Measurements from ENCODE around the gene FOLR2.

DNA sequence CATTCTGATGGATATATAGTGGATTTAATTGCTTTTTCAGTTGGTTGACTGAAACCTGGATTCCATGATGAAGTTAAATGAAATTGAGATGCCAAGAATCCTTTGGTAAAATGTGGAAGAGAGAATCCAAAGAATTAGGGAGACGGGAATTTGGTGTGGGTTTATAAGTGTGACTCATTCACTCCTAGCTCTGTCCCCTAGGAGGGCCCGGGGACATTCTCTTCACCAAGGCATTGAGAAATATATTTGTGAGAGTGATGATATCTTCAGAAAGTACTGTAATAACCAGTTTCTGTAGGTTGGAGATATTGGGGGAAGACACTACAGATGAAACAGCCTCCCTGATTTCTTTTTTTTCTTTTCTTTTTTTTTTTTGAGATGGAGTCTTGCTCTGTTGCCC lies 41.0 kb downstream of the FOLR2 start:
- TF ChIP-seq EZH2phosphoT487 (IDR thresholded peaks at IDR 0.05; ENCODE audit: low read length) (no peak), EZH2 (optimal IDR thresholded peaks at IDR 0.05; ENCODE audit: low read depth, low read length) (no peak)
- TF ChIP-seq, protein P1, sequence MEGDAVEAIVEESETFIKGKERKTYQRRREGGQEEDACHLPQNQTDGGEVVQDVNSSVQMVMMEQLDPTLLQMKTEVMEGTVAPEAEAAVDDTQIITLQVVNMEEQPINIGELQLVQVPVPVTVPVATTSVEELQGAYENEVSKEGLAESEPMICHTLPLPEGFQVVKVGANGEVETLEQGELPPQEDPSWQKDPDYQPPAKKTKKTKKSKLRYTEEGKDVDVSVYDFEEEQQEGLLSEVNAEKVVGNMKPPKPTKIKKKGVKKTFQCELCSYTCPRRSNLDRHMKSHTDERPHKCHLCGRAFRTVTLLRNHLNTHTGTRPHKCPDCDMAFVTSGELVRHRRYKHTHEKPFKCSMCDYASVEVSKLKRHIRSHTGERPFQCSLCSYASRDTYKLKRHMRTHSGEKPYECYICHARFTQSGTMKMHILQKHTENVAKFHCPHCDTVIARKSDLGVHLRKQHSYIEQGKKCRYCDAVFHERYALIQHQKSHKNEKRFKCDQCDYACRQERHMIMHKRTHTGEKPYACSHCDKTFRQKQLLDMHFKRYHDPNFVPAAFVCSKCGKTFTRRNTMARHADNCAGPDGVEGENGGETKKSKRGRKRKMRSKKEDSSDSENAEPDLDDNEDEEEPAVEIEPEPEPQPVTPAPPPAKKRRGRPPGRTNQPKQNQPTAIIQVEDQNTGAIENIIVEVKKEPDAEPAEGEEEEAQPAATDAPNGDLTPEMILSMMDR (IDR thresholded peaks at IDR 0.05; ENCODE audit: low read length): no peak

Measured in MM.1S (cell line).